Stomach (tissue), 9 donors: ENCODE results near the gene ADD3. TPM values are rescaled to one million over a fixed set of nuclear protein-coding genes. Genes with fewer than 3 reads are reported as not detected.

Experiments
- DNase-seq, 2 donors: peaks; one replicate each; pipeline versions ENCODE4 v3.0.0 to v3.0.0-alpha.2; 2013 to 2019
- H3K27ac ChIP-seq, 5 donors: fragments of 200-600 bp in 4 of 5; sonication (generic) in 4 of 5; one replicate each; pipeline ENCODE4 v1.5.1; 2013 to 2019; ENCODE audit warnings: mild to moderate bottlenecking in 1 of 5, moderate library complexity in 1 of 5
- H3K27me3 ChIP-seq, 3 donors: fragments of 200-600 bp; sonication (generic); one replicate each; pipeline ENCODE4 v1.5.1; 2017 to 2019; ENCODE audit warnings: mixed run types in 1 of 3
- H3K36me3 ChIP-seq, 4 donors: fragments of 200-600 bp; sonication (generic); 1 replicate in 3 of 4; 2 replicates in 1 of 4; pipeline ENCODE4 v1.5.1; 2016 to 2019
- H3K4me1 ChIP-seq, 4 donors: fragments of 200-600 bp; sonication (generic); one replicate each; pipeline ENCODE4 v1.5.1; 2016 to 2019
- H3K4me3 ChIP-seq, 4 donors: fragments of 200-600 bp; sonication (generic) in 3 of 4; one replicate each; pipeline ENCODE4 v1.5.1; 2016 to 2019; ENCODE audit warnings: mild to moderate bottlenecking in 1 of 4
- H3K9me3 ChIP-seq, 4 donors: fragments of 200-600 bp; sonication (generic); one replicate each; pipeline ENCODE4 v1.5.1; 2016 to 2019
- EP300 ChIP-seq: sonication (generic); formaldehyde crosslinking; IDR thresholded peaks from one replicate; pipeline ENCODE4 v1.6.1; 2017; ENCODE audit warnings: antibody characterized with exemption
- POLR2A ChIP-seq, 4 donors: fragments of 450-650 bp; IDR thresholded peaks; one replicate each; pipeline ENCODE4 v1.6.1; 2016; ENCODE audit warnings: antibody characterized with exemption in 4 of 4, control low read depth in 2 of 4, mild to moderate bottlenecking in 1 of 4, moderate library complexity in 1 of 4
- POLR2AphosphoS5 ChIP-seq, 3 donors: sonication (generic); formaldehyde crosslinking; IDR thresholded peaks; one replicate each; pipeline ENCODE4 v1.6.1; 2016; ENCODE audit warnings: antibody characterized with exemption in 3 of 3
- whole genome bisulfite sequencing, 5 donors: extraction: QIAGEN DNeasy Blood & Tissue Kit in 3 of 5; methylation state at CpG; one replicate each; pipeline versions ENCODE4 v1.1.5 to v1.1.7; 2013 to 2018; 5-methylcytosine and 5-hydroxymethylcytosine counted together
- intact Hi-C: fragments of 100-400 bp; cut with DNase I; formaldehyde crosslinking; loops from one replicate; pipeline ENCODE4 v1.15.1; 2023; ENCODE audit warnings: low total_unique reads
- polyA plus RNA-seq, 3 donors: library from polyadenylated mRNA; stranded (reverse); fragments of 200-250 nt; gene quantifications; one replicate each; pipeline ENCODE4 v1.2.3, GENCODE V29; 2013
- total RNA-seq, 5 donors: library from RNA; depleted of rRNA; stranded (reverse); fragments of >200 nt; gene quantifications; one replicate each; pipeline versions ENCODE4 v1.1.0 to v1.2.3, GENCODE V29; 2014 to 2016
- TF ChIP-seq, protein P1 (sequence below), 7 experiments: fragments of 450-650 bp in 4 of 7; fragments of 200-600 bp in 3 of 7; sonication (generic) in 3 of 7; IDR thresholded peaks; one replicate each; pipeline ENCODE4 v1.5.1; 2016 to 2019; ENCODE audit warnings: antibody characterized with exemption in 7 of 7, control low read depth in 2 of 7, mild to moderate bottlenecking in 1 of 7
- donor health status: healthy with polysubstance abuse.
- donor health status: Bipolar disorder and iron deficiency.
- donor health status: healthy.

ADD3 gene
- total and polyA plus RNA-seq, 8 donors = 22.9 to 600 (median 80.3) TPM

DNA sequence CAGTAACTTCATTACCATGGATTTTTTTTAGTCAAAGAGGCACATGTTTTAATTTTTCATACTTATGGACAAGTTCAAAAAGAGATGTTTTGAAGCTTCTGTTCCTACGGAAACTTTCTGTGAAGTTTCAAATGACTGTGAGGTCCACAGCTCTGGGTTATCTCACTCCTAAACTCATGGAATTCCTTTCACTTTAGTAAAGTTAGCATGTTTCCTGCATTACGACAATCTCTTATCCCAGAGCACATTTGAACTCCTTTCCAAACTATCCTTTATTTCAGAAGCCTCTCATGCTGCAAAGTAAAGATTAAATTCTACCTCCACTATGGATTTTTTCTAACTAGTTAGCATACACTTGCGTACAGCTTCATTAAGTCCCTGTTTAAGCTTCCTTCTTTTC, 15.3 kb upstream of the ADD3 start:
- WGBS, 5 donors = 46 to 70% (median 58%) methylated on average over 3 of the region's 3 CpGs
- peak in 1 of 2 donors; percentile 72 for DNase-seq
- no peaks in the 10 kb centered on the region for H3K9me3 ChIP-seq
- H3K4me3 ChIP-seq = no peak overlapping the region
- H3K27me3 ChIP-seq = no peaks in the 10 kb centered on the region
- intact Hi-C loops = no loop called here
- H3K4me1 ChIP-seq = peaks cover 9 to 43% (median 24%) of the 10 kb centered on the region in 4 donors
- TF ChIP-seq, protein P1, sequence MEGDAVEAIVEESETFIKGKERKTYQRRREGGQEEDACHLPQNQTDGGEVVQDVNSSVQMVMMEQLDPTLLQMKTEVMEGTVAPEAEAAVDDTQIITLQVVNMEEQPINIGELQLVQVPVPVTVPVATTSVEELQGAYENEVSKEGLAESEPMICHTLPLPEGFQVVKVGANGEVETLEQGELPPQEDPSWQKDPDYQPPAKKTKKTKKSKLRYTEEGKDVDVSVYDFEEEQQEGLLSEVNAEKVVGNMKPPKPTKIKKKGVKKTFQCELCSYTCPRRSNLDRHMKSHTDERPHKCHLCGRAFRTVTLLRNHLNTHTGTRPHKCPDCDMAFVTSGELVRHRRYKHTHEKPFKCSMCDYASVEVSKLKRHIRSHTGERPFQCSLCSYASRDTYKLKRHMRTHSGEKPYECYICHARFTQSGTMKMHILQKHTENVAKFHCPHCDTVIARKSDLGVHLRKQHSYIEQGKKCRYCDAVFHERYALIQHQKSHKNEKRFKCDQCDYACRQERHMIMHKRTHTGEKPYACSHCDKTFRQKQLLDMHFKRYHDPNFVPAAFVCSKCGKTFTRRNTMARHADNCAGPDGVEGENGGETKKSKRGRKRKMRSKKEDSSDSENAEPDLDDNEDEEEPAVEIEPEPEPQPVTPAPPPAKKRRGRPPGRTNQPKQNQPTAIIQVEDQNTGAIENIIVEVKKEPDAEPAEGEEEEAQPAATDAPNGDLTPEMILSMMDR (IDR thresholded peaks at IDR 0.05) = no peak
- TF ChIP-seq EP300 (no peak), POLR2AphosphoS5 (IDR thresholded peaks at IDR 0.05) (no peak), POLR2A (IDR thresholded peaks at IDR 0.05) (no peak)
- H3K36me3 ChIP-seq = no peaks in the 10 kb centered on the region
- H3K27ac ChIP-seq = peak overlapping the region in 2 of 5 donors; percentile 28 to 34

DNA sequence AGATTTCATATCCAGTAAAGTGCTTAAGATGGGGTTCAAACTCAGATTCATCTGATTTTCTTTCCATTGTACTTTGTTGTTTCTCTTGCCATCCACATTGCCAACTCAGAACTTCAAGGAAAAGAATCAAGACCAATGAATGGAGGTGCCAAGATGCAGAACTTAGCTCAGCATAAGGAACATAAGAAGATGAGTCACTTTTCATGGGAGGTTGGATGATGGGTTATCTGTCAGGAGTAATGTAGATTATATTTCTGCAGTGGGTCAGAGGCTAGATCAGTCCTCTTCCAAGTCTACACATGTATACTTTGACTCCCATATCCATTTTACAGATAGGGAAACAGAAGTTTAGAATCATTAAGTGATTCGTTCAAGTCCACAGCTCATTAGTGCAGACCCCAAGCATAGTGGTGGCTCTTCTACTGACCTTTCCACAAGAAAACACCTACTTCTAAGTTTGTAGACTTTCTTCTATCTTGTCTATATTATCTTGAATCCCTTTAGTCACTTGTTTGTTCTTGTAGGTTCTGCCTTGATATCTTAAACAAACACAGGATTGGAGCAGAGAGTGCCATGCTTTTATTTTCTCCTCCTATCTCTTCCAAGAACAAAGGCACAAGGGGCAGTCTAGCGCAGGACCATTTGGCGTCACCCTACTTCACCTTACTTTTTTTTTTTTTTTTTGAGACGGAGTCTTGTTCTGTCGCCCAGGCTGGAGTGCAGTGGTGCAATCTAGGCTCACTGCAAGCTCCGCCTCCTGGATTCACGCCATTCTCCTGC, 14.0 kb upstream of the ADD3 start:
- peak in 1 of 2 donors; percentile 31 for DNase-seq
- no peaks in the 10 kb centered on the region for H3K27me3 ChIP-seq
- peaks cover 9 to 54% (median 26%) of the 10 kb centered on the region in 4 donors for H3K4me1 ChIP-seq
- no peaks in the 10 kb centered on the region for H3K9me3 ChIP-seq
- no peak overlapping the region for H3K4me3 ChIP-seq
- no peak for TF ChIP-seq POLR2A (IDR thresholded peaks at IDR 0.05)
- peak in 1 of 3 donors; percentile 14 for TF ChIP-seq POLR2AphosphoS5 (IDR thresholded peaks at IDR 0.05)
- TF ChIP-seq, protein P1 (IDR thresholded peaks at IDR 0.05) = no peak
- H3K27ac ChIP-seq = peak overlapping the region in 3 of 5 donors; percentile 31 to 79 (median 48)
- WGBS, 5 donors = 32 to 61% (median 53%) methylated on average over 7 of the region's 7 CpGs
- intact Hi-C loops = no loop called here
- H3K36me3 ChIP-seq = no peaks in the 10 kb centered on the region

DNA sequence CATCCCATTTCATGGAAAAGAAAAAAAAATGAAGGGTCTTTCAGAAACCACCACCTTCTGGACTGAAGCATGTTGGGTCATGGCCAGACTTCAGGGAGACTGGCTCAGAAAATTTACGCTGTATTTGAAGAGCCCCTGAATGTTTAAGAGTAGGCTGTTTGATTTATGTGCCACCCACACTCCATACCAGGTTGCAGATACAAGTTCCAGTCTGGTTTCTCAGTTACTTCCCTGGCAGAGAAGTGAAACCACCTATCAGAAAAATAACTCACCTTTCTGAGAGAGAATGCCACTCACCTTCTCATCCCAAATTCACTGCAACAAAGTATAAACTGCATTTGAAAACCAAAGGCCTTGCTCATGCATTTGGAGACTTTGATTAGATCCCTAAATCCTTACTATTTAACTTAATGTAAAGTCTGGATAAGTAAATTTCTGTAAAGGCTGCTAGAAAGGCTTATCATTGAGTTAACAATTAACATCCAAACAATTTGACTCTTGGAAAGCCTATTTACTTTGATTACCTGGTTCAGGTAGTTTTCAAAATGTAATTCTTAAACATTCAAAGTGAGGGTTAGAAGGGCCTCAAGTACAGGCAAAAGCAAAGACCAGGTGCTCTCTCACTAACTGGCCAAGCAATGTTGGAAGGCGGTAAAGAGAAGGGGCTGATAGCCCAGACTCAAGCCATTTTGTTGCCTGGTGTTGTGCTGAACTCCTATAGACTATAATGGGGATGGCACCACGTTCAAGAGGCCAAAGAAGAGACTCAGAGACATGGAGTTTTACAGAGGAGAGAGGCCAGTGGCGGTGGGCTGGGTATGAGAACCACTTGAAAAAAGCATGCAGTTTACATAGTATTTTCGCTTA, 12.8 kb upstream of the ADD3 start:
- intact Hi-C loops = no loop called here
- peak overlapping the region; percentile 50 to 83 (median 77) for H3K27ac ChIP-seq
- H3K4me3 ChIP-seq = no peak overlapping the region
- TF ChIP-seq EP300 (no peak), POLR2AphosphoS5 (IDR thresholded peaks at IDR 0.05) (no peak), POLR2A (IDR thresholded peaks at IDR 0.05) (no peak)
- no peaks in the 10 kb centered on the region for H3K36me3 ChIP-seq
- H3K4me1 ChIP-seq = peaks cover 9 to 54% (median 26%) of the 10 kb centered on the region in 4 donors
- WGBS, 5 donors = 44 to 73% (median 59%) methylated on average over 5 of the region's 5 CpGs
- DNase-seq = peak in 1 of 2 donors; percentile 29
- no peaks in the 10 kb centered on the region for H3K27me3 ChIP-seq
- no peaks in the 10 kb centered on the region for H3K9me3 ChIP-seq

DNA sequence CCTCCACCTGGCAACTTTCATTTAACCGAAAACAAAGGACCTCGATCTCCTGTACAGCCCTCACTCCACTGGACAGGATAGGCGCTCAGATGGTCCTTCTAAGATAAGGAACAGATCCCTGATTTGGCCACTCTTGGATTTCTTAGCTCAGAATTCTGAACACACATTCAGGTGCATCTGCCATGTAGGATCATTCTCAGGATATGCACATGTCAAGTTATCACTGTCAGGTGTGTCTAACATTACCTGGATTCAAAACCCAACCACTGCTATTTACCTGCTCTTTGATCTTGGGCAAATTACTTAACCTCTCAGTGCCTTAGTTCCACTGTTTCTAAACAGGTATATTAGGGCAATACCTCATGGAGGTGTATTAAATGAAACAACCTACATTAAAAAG, 12.2 kb upstream of the ADD3 start:
- no peak overlapping the region for H3K4me3 ChIP-seq
- 27 to 71% (median 59%) methylated on average over 3 of the region's 3 CpGs for WGBS, 5 donors
- intact Hi-C loops = no loop called here
- H3K36me3 ChIP-seq = no peaks in the 10 kb centered on the region
- no peaks in the 10 kb centered on the region for H3K9me3 ChIP-seq
- H3K4me1 ChIP-seq = peaks cover 9 to 54% (median 26%) of the 10 kb centered on the region in 4 donors
- no peaks in the 10 kb centered on the region for H3K27me3 ChIP-seq
- TF ChIP-seq POLR2A (IDR thresholded peaks at IDR 0.05) = no peak
- no peak for TF ChIP-seq POLR2AphosphoS5 (IDR thresholded peaks at IDR 0.05)
- TF ChIP-seq, protein P1 (IDR thresholded peaks at IDR 0.05) = no peak
- peak overlapping the region; percentile 50 to 83 (median 77) for H3K27ac ChIP-seq
- DNase-seq = no peak
